Coronary artery (tissue), 2 donors: ENCODE results near the gene C6orf132.
A peak's percentile ranks its signal among the peaks of the same experiment; 100 is the strongest.

Experiments used
- DNase-seq: peaks from one replicate; pipeline ENCODE4 v3.0.0-alpha.2; 2017; ENCODE audit warnings: low spot score
- H3K27ac ChIP-seq, 2 donors: fragments of 200-600 bp; sonication (generic); one replicate each; pipeline ENCODE4 v1.5.1; 2016 to 2019
- H3K4me3 ChIP-seq: fragments of 200-600 bp; sonication (generic); 2 replicates; pipeline ENCODE4 v1.5.1; 2016; ENCODE audit warnings: mild to moderate bottlenecking, moderate library complexity
- CTCF ChIP-seq: fragments of 200-600 bp; sonication (generic); IDR thresholded peaks from one replicate; pipeline ENCODE4 v1.5.1; 2019; ENCODE audit warnings: antibody characterized with exemption

Gene C6orf132

GRCh38 chr6:42104095-42104803, 38.2 kb downstream of the C6orf132 start:
- peak; percentile 24 for TF ChIP-seq CTCF
- Histone ChIP-seq H3K27ac (no peak overlapping the region), H3K4me3 (peak overlapping the region; percentile 63)
- DNase-seq = no peak

- DNase-seq = no peak
- no peak for TF ChIP-seq CTCF
- H3K4me3 ChIP-seq = no peak overlapping the region
- H3K27ac ChIP-seq = peak overlapping the region in 1 of 2 donors; percentile 10
Measured at GRCh38 chr6:42103753-42104094, 38.7 kb downstream of the C6orf132 start.

- no peak for TF ChIP-seq CTCF
- H3K27ac ChIP-seq = no peak overlapping the region
- no peak for DNase-seq
- H3K4me3 ChIP-seq = no peak overlapping the region
Measured at GRCh38 chr6:42103216-42103615, 39.2 kb downstream of the C6orf132 start.

- H3K4me3 ChIP-seq = no peak overlapping the region
- H3K27ac ChIP-seq = no peak overlapping the region
- TF ChIP-seq CTCF = no peak
- DNase-seq = no peak
Measured at GRCh38 chr6:42101186-42101657, 41.2 kb downstream of the C6orf132 start.

- no peak for DNase-seq
- no peak overlapping the region for H3K4me3 ChIP-seq
- peak overlapping the region in 1 of 2 donors; percentile 68 for H3K27ac ChIP-seq
- no peak for TF ChIP-seq CTCF
Measured at GRCh38 chr6:42100029-42100901, 42.2 kb downstream of the C6orf132 start.

GRCh38 chr6:42099340-42100028, 42.9 kb downstream of the C6orf132 start:
- no peak for DNase-seq
- Histone ChIP-seq H3K4me3 (no peak overlapping the region), H3K27ac (peak overlapping the region in 1 of 2 donors; percentile 68)
- TF ChIP-seq CTCF = no peak
